GM19438 (cell line): ENCODE measurements around the gene MUC5AC.
"Not testable (repeated sequence)": the region's sequence is repeated elsewhere in the genome, so short reads cannot be mapped to it uniquely, and the experiment has no call there.

Experiments used
- ATAC-seq: cut with Tn5 transposase; IDR thresholded peaks from one replicate; pipeline ENCODE4 v1.9.1; 2021; ENCODE audit warnings: low read depth; ENCODE audit not compliant: unreplicated experiment

MUC5AC gene

GRCh38 chr11:1231396-1232020 is 73.8 kb downstream of the MUC5AC start:
- no peak for ATAC-seq

- ATAC-seq: no peak
Observed at GRCh38 chr11:1232021-1232882, 74.5 kb downstream of the MUC5AC start.

- no peak for ATAC-seq
Observed at GRCh38 chr11:1232883-1233321, 75.1 kb downstream of the MUC5AC start.

GRCh38 chr11:1233351-1234053 is 75.7 kb downstream of the MUC5AC start:
- no peak for ATAC-seq

- no peak for ATAC-seq
Observed at GRCh38 chr11:1234054-1234720, 76.4 kb downstream of the MUC5AC start.

- no peak for ATAC-seq
Observed at GRCh38 chr11:1234771-1235305, 77.1 kb downstream of the MUC5AC start.

GRCh38 chr11:1235306-1235900 is 77.7 kb downstream of the MUC5AC start:
- no peak for ATAC-seq

GRCh38 chr11:1235901-1236315 is 78.2 kb downstream of the MUC5AC start:
- no peak for ATAC-seq

GRCh38 chr11:1236316-1237127 is 78.8 kb downstream of the MUC5AC start:
- no peak for ATAC-seq

GRCh38 chr11:1237128-1237580 is 79.4 kb downstream of the MUC5AC start:
- no peak for ATAC-seq

GRCh38 chr11:1237851-1238250 is 80.1 kb downstream of the MUC5AC start:
- no peak for ATAC-seq

- no peak for ATAC-seq
Observed at GRCh38 chr11:1238767-1239595, 81.2 kb downstream of the MUC5AC start.

GRCh38 chr11:1239596-1240205 is 81.9 kb downstream of the MUC5AC start:
- no peak for ATAC-seq

GRCh38 chr11:1240771-1241170 is 83.0 kb downstream of the MUC5AC start:
- no peak for ATAC-seq

GRCh38 chr11:1241706-1242105 is 84.0 kb downstream of the MUC5AC start:
- ATAC-seq: no peak

- no peak for ATAC-seq
Observed at GRCh38 chr11:1242289-1242688, 84.5 kb downstream of the MUC5AC start.

GRCh38 chr11:1242751-1243150 is 85.0 kb downstream of the MUC5AC start:
- not testable (repeated sequence) for ATAC-seq

- not testable (repeated sequence) for ATAC-seq
Observed at GRCh38 chr11:1243521-1243920, 85.8 kb downstream of the MUC5AC start.
